ENCODE data around the gene SPG21. TPM values are rescaled to one million over a fixed set of nuclear protein-coding genes. Genes with fewer than 3 reads are reported as not detected.

Gene SPG21
- total and polyA plus RNA-seq, 2 of the 8 experiments (the other 6 are each of a cell fraction or from before 2014, with no cell fraction given): 67.3 to 72.7 TPM

DNA sequence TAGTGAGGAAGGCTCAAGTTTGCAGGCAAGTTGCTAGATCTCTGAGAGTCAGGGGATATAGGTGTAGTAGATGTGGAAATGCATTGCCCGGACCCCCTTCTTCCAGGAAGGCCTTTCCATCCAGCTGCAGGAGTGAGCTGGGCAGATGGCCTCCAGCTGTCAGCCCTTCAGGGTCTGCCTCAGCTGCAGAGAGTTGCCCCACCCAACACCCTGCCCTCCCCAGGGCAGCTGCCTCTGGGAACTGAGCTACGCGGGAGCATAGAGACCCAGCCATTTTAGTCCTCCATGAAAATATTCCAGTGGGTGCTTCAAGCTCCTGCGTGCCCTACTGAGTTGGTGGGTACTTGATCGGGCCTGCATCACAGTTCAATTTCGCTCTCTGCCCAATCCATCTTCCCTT lies 29.6 kb downstream of the SPG21 start:
- H3K9ac ChIP-seq (replicated peaks in 1 of 4; ENCODE audit: extremely low read depth in 1 of 4, low read depth in 3 of 4, low read length in 3 of 4): no peak overlapping the region
- H3K4me2 ChIP-seq (ENCODE audit: insufficient read depth in 1 of 2, low read depth in 2 of 2, low read length in 2 of 2): no peak overlapping the region
- no peaks in the 10 kb centered on the region for H3K4me1 ChIP-seq (replicated peaks in 1 of 4; ENCODE audit: control insufficient read depth in 3 of 4, insufficient read depth in 4 of 4, low read length in 3 of 4)
- H3K18ac ChIP-seq (ENCODE audit: extremely low read depth, low read length): no peak overlapping the region
- H4K91ac ChIP-seq (replicated peaks; ENCODE audit: insufficient read length, low read length): no peak overlapping the region
- H3K4me3 ChIP-seq (ENCODE audit: extremely low read depth in 1 of 4, insufficient read depth in 2 of 4, low read depth in 3 of 4, low read length in 4 of 4): no peak overlapping the region
- H3K9me3 ChIP-seq (ENCODE audit: insufficient read depth in 2 of 2, low read depth in 1 of 2, low read length in 1 of 2): no peaks in the 10 kb centered on the region
- no peak overlapping the region for H2BK15ac ChIP-seq (ENCODE audit: low read length)
- H2BK12ac ChIP-seq (ENCODE audit: low read depth, low read length): no peak overlapping the region
- no peak overlapping the region for H2AFZ ChIP-seq (ENCODE audit: low read length)
- DNase-seq (ENCODE audit: low read depth in 1 of 2, low spot score in 2 of 2): no peak
- no peak overlapping the region for H4K8ac ChIP-seq (ENCODE audit: extremely low read depth, insufficient read depth, low read length)
- CTCF ChIA-PET (ENCODE audit: partially characterized antibody): interaction anchor here (0.6 to 3.6 kb wide), 10 partner anchors 8 to 270 kb away, joined by 3 to 15 read pairs (median 4); no protein-coding TSS in a partner anchor
- H3K27ac ChIP-seq (ENCODE audit: low read depth, low read length): no peak overlapping the region
- H3K36me3 ChIP-seq (ENCODE audit: control insufficient read depth in 2 of 4, insufficient read depth in 4 of 4, low read length in 3 of 4): peaks cover 15 to 61% (median 28%) of the 10 kb centered on the region in 4 experiments; a peak in 7 of 8 replicates
- no peak overlapping the region for H2BK20ac ChIP-seq (ENCODE audit: low read length)
- H3K14ac ChIP-seq (ENCODE audit: insufficient read length): no peak overlapping the region
- no peak overlapping the region for H3K4ac ChIP-seq (replicated peaks; ENCODE audit: insufficient read length, low read depth, low read length)
- H3K56ac ChIP-seq (replicated peaks; ENCODE audit: insufficient read length, low read depth, low read length): no peak overlapping the region
- no peaks in the 10 kb centered on the region for H3K79me1 ChIP-seq (ENCODE audit: low read depth, low read length)
- no peak for FAIRE-seq
- no peaks in the 10 kb centered on the region for H3K79me2 ChIP-seq (ENCODE audit: control insufficient read depth in 1 of 2, insufficient read depth in 2 of 2, low read length in 2 of 2)
- no peak overlapping the region for H3K23ac ChIP-seq (ENCODE audit: insufficient read length)
- no peak overlapping the region for H2BK5ac ChIP-seq (ENCODE audit: low read depth, low read length)
- no peak overlapping the region for H2AK5ac ChIP-seq (ENCODE audit: low read depth, low read length)
- H3K23me2 ChIP-seq (ENCODE audit: low read depth, low read length): no peaks in the 10 kb centered on the region
- H3K27me3 ChIP-seq (replicated peaks in 1 of 4; ENCODE audit: control insufficient read depth in 3 of 4, extremely low read depth in 1 of 4, insufficient read depth in 3 of 4, low read length in 3 of 4): no peaks in the 10 kb centered on the region
- no peak overlapping the region for H4K5ac ChIP-seq (ENCODE audit: insufficient read length, low read depth, low read length)
- POLR2A ChIA-PET (ENCODE audit: partially characterized antibody): interaction anchor here (1.1 to 1.5 kb wide), 2 partner anchors 11 to 16 kb away, joined by 4 read pairs; no protein-coding TSS in a partner anchor
- 91% methylated on average over 6 of the region's 6 CpGs; no CpG with 5 or more reads in 1 of the 2 experiments for WGBS, 2 experiments (ENCODE audit: extremely low coverage in 1 of 2, insufficient coverage in 1 of 2, insufficient read length in 1 of 2, insufficient replicate concordance in 2 of 2, low coverage in 1 of 2, low lambda C conversion rate in 2 of 2, missing lambda C conversion rate in 1 of 2)
- H2BK120ac ChIP-seq (replicated peaks; ENCODE audit: low read depth, low read length): no peak overlapping the region
- H4K20me1 ChIP-seq (replicated peaks in 1 of 2; ENCODE audit: control insufficient read depth in 1 of 2, insufficient read depth in 2 of 2, low read length in 2 of 2): no peaks in the 10 kb centered on the region
- TF ChIP-seq TEAD4 (IDR thresholded peaks at IDR 0.05; ENCODE audit: low read depth, low read length) (no peak), KDM1A (IDR thresholded peaks at IDR 0.05; ENCODE audit: borderline replicate concordance, low read length) (no peak), POLR2AphosphoS5 (IDR thresholded peaks at IDR 0.05; ENCODE audit: low read depth, low read length) (no peak), CHD2 (IDR thresholded peaks at IDR 0.05; ENCODE audit: low read length) (no peak), CREB1 (IDR thresholded peaks at IDR 0.05) (no peak), RFX5 (IDR thresholded peaks at IDR 0.05; ENCODE audit: borderline replicate concordance, low read depth, low read length) (no peak), CTBP2 (IDR thresholded peaks at IDR 0.05; ENCODE audit: borderline replicate concordance, insufficient read depth, insufficient read length, low read length) (no peak), SAP30 (IDR thresholded peaks at IDR 0.05; ENCODE audit: insufficient read depth, insufficient replicate concordance, low read length) (no peak), EZH2 (IDR thresholded peaks at IDR 0.05; ENCODE audit: low read depth, low read length, severe bottlenecking) (no peak), SP1 (IDR thresholded peaks at IDR 0.05; ENCODE audit: low read depth, low read length) (no peak), MAFK (IDR thresholded peaks at IDR 0.05; ENCODE audit: low read depth, low read length) (no peak), BCL11A (IDR thresholded peaks at IDR 0.05; ENCODE audit: low read depth in 2 of 2, low read length in 2 of 2) (no peak), HDAC6 (IDR thresholded peaks at IDR 0.05; ENCODE audit: low read depth, low read length) (no peak)
- TF ChIP-seq, protein P1, sequence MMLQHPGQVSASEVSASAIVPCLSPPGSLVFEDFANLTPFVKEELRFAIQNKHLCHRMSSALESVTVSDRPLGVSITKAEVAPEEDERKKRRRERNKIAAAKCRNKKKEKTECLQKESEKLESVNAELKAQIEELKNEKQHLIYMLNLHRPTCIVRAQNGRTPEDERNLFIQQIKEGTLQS (IDR thresholded peaks at IDR 0.05; ENCODE audit: insufficient read depth, low read depth, low read length): no peak

Data from H1 (cell line).